ENCODE data around the gene RBM15. TPM values are rescaled to one million over a fixed set of nuclear protein-coding genes. Genes with fewer than 3 reads are reported as not detected.
A peak's percentile ranks its signal among the peaks of the same experiment; 100 is the strongest.

RBM15 gene
- total RNA-seq, 1 experiment from 2014 or later, result 32.1 TPM

- no peak for ATAC-seq
- no peak for DNase-seq (ENCODE audit: low read depth, low spot score)
- ChIA-PET CTCF (interaction anchor here (0.6 kb wide), 2 partner anchors 13 to 133 kb away, joined by 3 to 6 read pairs; no protein-coding TSS in a partner anchor), POLR2A (interaction anchor here (0.6 kb wide), 1 partner anchor 69 kb away, joined by 3 read pairs; no protein-coding TSS in a partner anchor)
- no peaks in the 10 kb centered on the region for H3K4me1 ChIP-seq (ENCODE audit: control insufficient read depth, insufficient read depth, low read length)
- in situ Hi-C loops (cut with HindIII; ENCODE audit: low pct_unique_long_range_greater_than_20kb, low sequenced_read_pairs) (no loop called here), intact Hi-C loops (cut with micrococcal nuclease; ENCODE audit: unreplicated experiment) (loop anchor here (10.0 kb wide), 1 partner anchor 147 kb away; no protein-coding TSS in a partner anchor)
- TF ChIP-seq POLR2AphosphoS5 (IDR thresholded peaks at IDR 0.05; ENCODE audit: low read depth, low read length) (no peak), SIN3A (IDR thresholded peaks at IDR 0.05; ENCODE audit: borderline replicate concordance, insufficient read depth, low read depth, low read length) (no peak), REST (IDR thresholded peaks at IDR 0.05; ENCODE audit: insufficient read depth in 1 of 2, low read depth in 2 of 2, low read length in 1 of 2) (no peak), TCF7L2 (IDR thresholded peaks at IDR 0.05; ENCODE audit: low read depth, low read length) (no peak), CTCF (IDR thresholded peaks at IDR 0.05) (no peak)
- H3K27me3 ChIP-seq (ENCODE audit: control insufficient read depth, insufficient read depth, low read length), result no peaks in the 10 kb centered on the region
- BruUV-seq (replicated peaks), result no TSS peak
- peak overlapping the region; percentile 17; the same call in 1 of the 2 replicates for H3K27ac ChIP-seq (ENCODE audit: low read length)
- H3K9me3 ChIP-seq (ENCODE audit: control insufficient read depth, insufficient read depth, low read depth, low read length), result no peaks in the 10 kb centered on the region; the same call in 1 of the 2 replicates
- no peaks in the 10 kb centered on the region for H3K36me3 ChIP-seq (ENCODE audit: control insufficient read depth, insufficient read depth, low read length)
- no peak overlapping the region for H3K4me3 ChIP-seq (ENCODE audit: low read depth in 2 of 2, low read length in 2 of 2)
Measured at GRCh38 chr1:110318046-110318445, 21.1 kb upstream of the RBM15 start.

- ChIA-PET CTCF (no interaction called here), POLR2A (no interaction called here)
- BruUV-seq (replicated peaks), result no TSS peak
- TF ChIP-seq TCF7L2 (IDR thresholded peaks at IDR 0.05; ENCODE audit: low read depth, low read length) (no peak), CTCF (IDR thresholded peaks at IDR 0.05) (no peak), REST (IDR thresholded peaks at IDR 0.05; ENCODE audit: insufficient read depth in 1 of 2, low read depth in 2 of 2, low read length in 1 of 2) (no peak), POLR2AphosphoS5 (IDR thresholded peaks at IDR 0.05; ENCODE audit: low read depth, low read length) (no peak), SIN3A (IDR thresholded peaks at IDR 0.05; ENCODE audit: borderline replicate concordance, insufficient read depth, low read depth, low read length) (no peak)
- H3K4me3 ChIP-seq (ENCODE audit: low read depth in 2 of 2, low read length in 2 of 2), result no peak overlapping the region
- H3K27ac ChIP-seq (ENCODE audit: low read length), result no peak overlapping the region
- no peaks in the 10 kb centered on the region; the same call in 1 of the 2 replicates for H3K9me3 ChIP-seq (ENCODE audit: control insufficient read depth, insufficient read depth, low read depth, low read length)
- no peak for DNase-seq (ENCODE audit: low read depth, low spot score)
- in situ Hi-C loops (cut with HindIII; ENCODE audit: low pct_unique_long_range_greater_than_20kb, low sequenced_read_pairs) (no loop called here), intact Hi-C loops (cut with micrococcal nuclease; ENCODE audit: unreplicated experiment) (loop anchor here (10.0 kb wide), 1 partner anchor 145 kb away; no protein-coding TSS in a partner anchor)
- H3K4me1 ChIP-seq (ENCODE audit: control insufficient read depth, insufficient read depth, low read length), result no peaks in the 10 kb centered on the region
- no peaks in the 10 kb centered on the region for H3K36me3 ChIP-seq (ENCODE audit: control insufficient read depth, insufficient read depth, low read length)
- no peaks in the 10 kb centered on the region for H3K27me3 ChIP-seq (ENCODE audit: control insufficient read depth, insufficient read depth, low read length)
- ATAC-seq, result no peak
Measured at GRCh38 chr1:110319332-110320167, 19.6 kb upstream of the RBM15 start.
